Lung (tissue), 12 donors: Measurements from ENCODE around the gene MYADML2. TPM values are rescaled to one million over a fixed set of nuclear protein-coding genes. Genes with fewer than 3 reads are reported as not detected.
A peak's percentile ranks its signal among the peaks of the same experiment; 100 is the strongest.
"Not testable (repeated sequence)": the region's sequence is repeated elsewhere in the genome, so short reads cannot be mapped to it uniquely, and the experiment has no call there.

Experiments
- ATAC-seq: fragments of 200-7000 bp; cut with Tn5 transposase; one replicate; pipeline ENCODE4 v1.9.1; 2020; ENCODE audit warnings: moderate number of reproducible peaks; ENCODE audit not compliant: insufficient read depth, low FRiP score
- DNase-seq, 3 donors: peaks; one replicate each; pipeline ENCODE4 v3.0.0-alpha.2; 2013 to 2017
- H3K27ac ChIP-seq, 2 donors: one replicate each; pipeline ENCODE4 v1.5.1; 2013; ENCODE audit warnings: mild to moderate bottlenecking in 2 of 2, moderate library complexity in 2 of 2, control low read depth in 1 of 2, inconsistent platforms in 1 of 2, low read depth in 1 of 2, low read length in 1 of 2
- H3K27me3 ChIP-seq, 3 donors: one replicate each; pipeline ENCODE4 v1.5.1; 2013; ENCODE audit warnings: low read length in 2 of 3; ENCODE audit not compliant: control insufficient read depth in 3 of 3, insufficient read depth in 3 of 3
- H3K36me3 ChIP-seq, 4 donors: one replicate each; pipeline ENCODE4 v1.5.1; 2013; ENCODE audit warnings: low read length in 4 of 4, mild to moderate bottlenecking in 1 of 4, moderate library complexity in 1 of 4; ENCODE audit not compliant: control insufficient read depth in 4 of 4, insufficient read depth in 4 of 4
- H3K4me1 ChIP-seq, 5 donors: one replicate each; pipeline ENCODE4 v1.5.1; 2013; ENCODE audit warnings: low read length in 5 of 5, mild to moderate bottlenecking in 2 of 5, moderate library complexity in 1 of 5; ENCODE audit not compliant: control insufficient read depth in 5 of 5, insufficient read depth in 5 of 5
- H3K4me3 ChIP-seq: one replicate; pipeline ENCODE4 v1.5.1; 2013; ENCODE audit warnings: mild to moderate bottlenecking, control low read depth, moderate library complexity
- H3K9ac ChIP-seq, 2 donors: one replicate each; pipeline ENCODE4 v1.5.1; 2013; ENCODE audit warnings: low read length in 2 of 2, control low read depth in 1 of 2; ENCODE audit not compliant: insufficient read depth in 1 of 2
- H3K9me3 ChIP-seq, 4 donors: one replicate each; pipeline ENCODE4 v1.5.1; 2013; ENCODE audit warnings: low read length in 3 of 4, mild to moderate bottlenecking in 1 of 4, moderate library complexity in 1 of 4; ENCODE audit not compliant: control insufficient read depth in 4 of 4, insufficient read depth in 3 of 4
- WGBS, 2 donors: extraction: QIAGEN DNeasy Blood & Tissue Kit; methylation state at CpG; one replicate each; pipeline ENCODE4 v1.1.7; 2013; 5-methylcytosine and 5-hydroxymethylcytosine counted together
- polyA plus RNA-seq, 2 donors: library from polyadenylated mRNA; stranded (reverse); fragments of 200-250 nt; gene quantifications; one replicate each; pipeline ENCODE4 v1.2.1, GENCODE V29; 2013
- total RNA-seq, 2 donors: library from RNA; depleted of rRNA in 1 of 2; stranded (reverse); fragments of >200 nt in 1 of 2; gene quantifications; one replicate each; pipeline ENCODE4 v1.2.1, GENCODE V29; 2014 to 2021
- TF ChIP-seq, protein P1 (sequence below): IDR thresholded peaks from 2 replicates; pipeline ENCODE4 v1.5.1; 2012; ENCODE audit warnings: mild to moderate bottlenecking; ENCODE audit errors: control extremely low read depth, extremely low read depth
- donor health status: control.
- donor health status: control.
- donor health status: Bipolar disorder and iron deficiency.
- donor health status: healthy.
- donor health status: DM: yes; HTN: yes; CAD: no.

MYADML2 gene
- total and polyA plus RNA-seq, 4 donors, result not detected

DNA sequence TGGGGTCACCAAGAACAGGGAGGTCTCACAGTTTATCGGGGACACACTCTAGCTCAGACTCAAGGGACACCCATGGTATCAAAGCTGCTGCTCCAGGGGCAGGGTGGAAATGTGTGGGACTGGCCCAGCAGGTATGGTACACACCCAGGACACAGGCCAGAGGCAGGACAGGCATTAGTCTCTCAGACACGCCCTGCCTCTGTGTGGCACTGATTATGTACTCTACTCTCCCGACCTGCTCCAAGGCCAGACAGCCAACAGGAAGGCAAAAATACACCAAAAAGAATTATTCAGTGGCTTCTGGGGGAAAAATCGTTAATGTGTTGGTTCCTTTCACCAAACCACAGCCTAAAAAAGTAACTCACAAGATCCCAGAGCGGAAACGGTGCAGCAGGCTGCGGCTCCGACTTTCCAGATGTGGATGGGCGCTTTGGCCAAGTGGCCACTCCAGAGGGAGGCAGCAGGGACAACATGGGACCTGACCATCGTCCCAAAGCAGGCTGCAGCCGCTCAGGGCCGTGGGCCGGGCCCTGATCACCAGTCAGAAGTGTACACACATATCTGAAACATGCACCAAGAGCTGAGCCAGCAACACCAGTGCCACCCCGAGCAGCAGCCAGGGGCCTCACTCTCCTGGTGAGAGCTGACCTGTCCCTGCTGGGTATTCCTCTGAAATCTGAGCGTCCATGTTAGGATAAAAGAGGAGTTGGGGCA is 28.0 kb downstream of the MYADML2 start:
- no peaks in the 10 kb centered on the region for H3K9me3 ChIP-seq
- H3K36me3 ChIP-seq, result peaks cover 4 to 47% (median 9%) of the 10 kb centered on the region in 4 donors
- DNase-seq, result no peak
- no peak overlapping the region for H3K9ac ChIP-seq
- no peaks in the 10 kb centered on the region for H3K27me3 ChIP-seq
- 65 to 74% methylated on average over 15 of the region's 15 CpGs for WGBS, 2 donors
- no peak overlapping the region for H3K4me3 ChIP-seq
- H3K27ac ChIP-seq, result peak overlapping the region in 1 of 2 donors; percentile 2
- no peak for ATAC-seq
- TF ChIP-seq, protein P1, sequence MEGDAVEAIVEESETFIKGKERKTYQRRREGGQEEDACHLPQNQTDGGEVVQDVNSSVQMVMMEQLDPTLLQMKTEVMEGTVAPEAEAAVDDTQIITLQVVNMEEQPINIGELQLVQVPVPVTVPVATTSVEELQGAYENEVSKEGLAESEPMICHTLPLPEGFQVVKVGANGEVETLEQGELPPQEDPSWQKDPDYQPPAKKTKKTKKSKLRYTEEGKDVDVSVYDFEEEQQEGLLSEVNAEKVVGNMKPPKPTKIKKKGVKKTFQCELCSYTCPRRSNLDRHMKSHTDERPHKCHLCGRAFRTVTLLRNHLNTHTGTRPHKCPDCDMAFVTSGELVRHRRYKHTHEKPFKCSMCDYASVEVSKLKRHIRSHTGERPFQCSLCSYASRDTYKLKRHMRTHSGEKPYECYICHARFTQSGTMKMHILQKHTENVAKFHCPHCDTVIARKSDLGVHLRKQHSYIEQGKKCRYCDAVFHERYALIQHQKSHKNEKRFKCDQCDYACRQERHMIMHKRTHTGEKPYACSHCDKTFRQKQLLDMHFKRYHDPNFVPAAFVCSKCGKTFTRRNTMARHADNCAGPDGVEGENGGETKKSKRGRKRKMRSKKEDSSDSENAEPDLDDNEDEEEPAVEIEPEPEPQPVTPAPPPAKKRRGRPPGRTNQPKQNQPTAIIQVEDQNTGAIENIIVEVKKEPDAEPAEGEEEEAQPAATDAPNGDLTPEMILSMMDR, result no peak
- peaks cover 4 to 25% (median 12%) of the 10 kb centered on the region in 5 donors for H3K4me1 ChIP-seq

GRCh38 chr17:81918333-81918669 is 28.7 kb downstream of the MYADML2 start:
- not testable (repeated sequence) for H3K4me3 ChIP-seq, H3K27me3 ChIP-seq
- H3K36me3 ChIP-seq, result peaks cover 10 to 54% (median 13%) of the 10 kb centered on the region in 4 donors

DNA sequence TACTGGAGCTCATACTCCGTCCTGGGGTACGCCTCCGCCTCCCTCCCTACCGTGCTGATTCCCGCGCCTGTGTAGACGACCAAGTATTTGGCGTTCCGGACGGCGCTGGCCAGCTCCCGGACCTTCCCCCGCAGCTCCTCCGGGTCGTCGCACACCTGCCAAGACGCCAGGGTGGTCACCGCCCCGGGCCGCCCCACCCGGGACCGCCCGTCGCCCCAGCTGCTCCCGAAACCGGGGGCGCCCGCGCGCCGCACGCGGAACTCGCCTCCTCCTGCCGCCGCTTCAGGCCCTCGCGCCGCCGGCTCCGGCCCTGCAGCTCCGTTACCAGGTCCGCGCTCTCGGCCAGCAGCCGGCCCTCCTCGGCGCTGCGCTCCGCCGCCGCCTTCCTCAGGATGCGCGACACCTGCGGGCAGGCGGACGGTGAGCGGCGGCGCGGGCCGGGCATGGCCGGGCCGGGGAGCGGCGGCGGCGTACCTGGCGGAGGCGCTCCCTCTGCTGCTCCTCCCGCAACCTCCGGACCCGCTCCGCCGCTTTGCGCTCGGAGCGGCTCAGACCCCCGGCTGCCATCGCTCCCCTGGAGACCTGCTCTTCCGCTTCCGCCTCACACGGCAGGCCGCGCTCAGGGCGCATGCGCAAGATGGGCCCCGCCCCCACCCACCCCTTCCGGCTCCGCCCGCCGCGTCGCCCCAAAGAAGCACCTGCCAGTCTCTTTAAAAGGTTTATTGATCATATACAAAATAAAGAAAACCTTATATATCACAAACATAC is 29.3 kb downstream of the MYADML2 start, which contains the start of gene SIRT7:
SIRT7 (minus strand) TSS at position 612 of the 768 bp plus-strand sequence; CDS start at position 567, 45 bp downstream.
- peaks cover 10 to 54% (median 16%) of the 10 kb centered on the region in 4 donors for H3K36me3 ChIP-seq
- no peak within 1 kb of the TSS for H3K9ac ChIP-seq
- TF ChIP-seq, protein P1, result no peak
- no peaks in the 10 kb centered on the region for H3K27me3 ChIP-seq
- WGBS, 2 donors, result 1% methylated on average over 77 to 94 of the region's 94 CpGs
- H3K27ac ChIP-seq, result peak within 1 kb of the TSS; percentile 59 to 81
- peaks cover 0 to 15% (median 5%) of the 10 kb centered on the region in 5 donors for H3K4me1 ChIP-seq
- DNase-seq (peak; percentile 76 to 89 (median 77)), ATAC-seq (peak; percentile 82)
- H3K4me3 ChIP-seq, result peak within 1 kb of the TSS; percentile 86
- no peaks in the 10 kb centered on the region for H3K9me3 ChIP-seq

More at GRCh38 chr17:81918333-81918669, 28.7 kb downstream of the MYADML2 start:
- DNase-seq, H3K9ac ChIP-seq, ATAC-seq, H3K9me3 ChIP-seq: not testable (repeated sequence)
- 35 to 40% methylated on average over 9 of the region's 9 CpGs for WGBS, 2 donors
- Histone ChIP-seq H3K4me1 (peaks cover 4 to 19% (median 7%) of the 10 kb centered on the region in 5 donors), H3K27ac (peak overlapping the region in 1 of 2 donors; percentile 58)
